Right lobe of liver (tissue), 6 donors: ENCODE data around the gene CLHC1. TPM values are rescaled to one million over a fixed set of nuclear protein-coding genes. Genes with fewer than 3 reads are reported as not detected.

Experiments
- ATAC-seq, 4 donors: fragments of 200-7000 bp; cut with Tn5 transposase; one replicate each; pipeline ENCODE4 v1.9.1; 2020; ENCODE audit warnings: mild to moderate bottlenecking in 4 of 4, moderate library complexity in 4 of 4
- DNase-seq, 3 donors: peaks; one replicate each; pipeline ENCODE4 v3.0.0-alpha.2; 2020
- H3K27ac ChIP-seq, 3 donors: fragments of 200-600 bp; one replicate each; pipeline ENCODE4 v1.8.0; 2022
- H3K27me3 ChIP-seq, 2 donors: fragments of 200-600 bp; one replicate each; pipeline ENCODE4 v1.8.0; 2022
- H3K36me3 ChIP-seq, 4 donors: fragments of 200-600 bp; sonication (generic) in 1 of 4; one replicate each; pipeline versions ENCODE4 v1.5.1 to v1.8.0; 2017 to 2022; ENCODE audit warnings: control low read depth in 1 of 4
- H3K4me1 ChIP-seq, 4 donors: fragments of 200-600 bp; sonication (generic) in 1 of 4; one replicate each; pipeline versions ENCODE4 v1.5.1 to v1.8.0; 2017 to 2022; ENCODE audit warnings: control low read depth in 1 of 4
- H3K4me3 ChIP-seq, 3 donors: fragments of 200-600 bp; one replicate each; pipeline ENCODE4 v1.8.0; 2022
- H3K9me3 ChIP-seq, 4 donors: fragments of 200-600 bp; sonication (generic) in 1 of 4; one replicate each; pipeline versions ENCODE4 v1.5.1 to v1.8.0; 2017 to 2022; ENCODE audit warnings: control low read depth in 1 of 4
- CTCF ChIP-seq, 4 donors: fragments of 200-600 bp in 3 of 4; fragments of 450-650 bp in 1 of 4; IDR thresholded peaks; one replicate each; pipeline versions ENCODE4 v1.5.1 to v1.8.0; 2016 to 2022; ENCODE audit warnings: antibody characterized with exemption in 4 of 4, mild to moderate bottlenecking in 2 of 4
- POLR2A ChIP-seq: fragments of 450-650 bp; IDR thresholded peaks from one replicate; pipeline ENCODE4 v1.6.1; 2017; ENCODE audit warnings: antibody characterized with exemption, mild to moderate bottlenecking
- WGBS: methylation state at CpG from one replicate; pipeline ENCODE4 v1.1.6; 2018; ENCODE audit warnings: low coverage, low lambda C conversion rate; ENCODE audit not compliant: insufficient coverage; ENCODE audit errors: missing lambda C conversion rate; 5-methylcytosine and 5-hydroxymethylcytosine counted together
- intact Hi-C, 2 donors: fragments of 100-400 bp; cut with DNase I; formaldehyde crosslinking; loops; one replicate each; pipeline versions ENCODE4 v1.11.2 to v1.14.1; 2022
- total RNA-seq, 6 experiments: library from RNA; depleted of rRNA in 2 of 6; stranded (reverse); fragments of >200 nt in 2 of 6; fragmentation: NEBNext Ultra II Directional in 3 of 6; extraction: Animal tissue kit (Norgen Biotek cat#: 25700) in 3 of 6; gene quantifications; one replicate each; pipeline versions ENCODE4 v1.1.0 to v1.2.4, GENCODE V29; 2016 to 2023
- donor health status: DM: no; HTN: yes; CAD: no.
- donor health status: DM: no; HTN: no; CAD: no.
- donor health status: DM: no; HTN: no; CAD: no.
- donor health status: DM: no; HTN: yes; CAD: no.
- donor health status: DM: no; HTN: yes; CAD: no.

Gene CLHC1
- total RNA-seq, 6 experiments from 2014 or later = 1.5 to 5.0 (median 3.7) TPM

GRCh38 chr2:55155764-55156281 lies 76.3 kb downstream of the CLHC1 start:
- Histone ChIP-seq H3K4me3 (no peak overlapping the region), H3K9me3 (no peaks in the 10 kb centered on the region), H3K36me3 (no peaks in the 10 kb centered on the region), H3K4me1 (no peaks in the 10 kb centered on the region), H3K27ac (no peak overlapping the region), H3K27me3 (no peaks in the 10 kb centered on the region)
- 55% methylated on average over 1 of the region's 1 CpG for WGBS
- ATAC-seq (no peak), DNase-seq (no peak)
- no peak for TF ChIP-seq CTCF (IDR thresholded peaks at IDR 0.05)
- TF ChIP-seq POLR2A = no peak
- intact Hi-C loops = loop anchor here in 1 of 2 donors (10.0 kb wide), 1 partner anchor 131 kb away; no protein-coding TSS in a partner anchor

- Histone ChIP-seq H3K4me1 (no peaks in the 10 kb centered on the region), H3K36me3 (no peaks in the 10 kb centered on the region), H3K27ac (no peak overlapping the region), H3K9me3 (no peaks in the 10 kb centered on the region), H3K27me3 (no peaks in the 10 kb centered on the region), H3K4me3 (no peak overlapping the region)
- 65% methylated on average over 3 of the region's 4 CpGs for WGBS
- DNase-seq (no peak), ATAC-seq (no peak)
- no peak for TF ChIP-seq CTCF (IDR thresholded peaks at IDR 0.05)
- no peak for TF ChIP-seq POLR2A
- intact Hi-C loops = loop anchor here in 1 of 2 donors (10.0 kb wide), 1 partner anchor 130 kb away; no protein-coding TSS in a partner anchor
These were observed 76.9 kb downstream of the CLHC1 start for GRCh38 chr2:55155206-55155605.

GRCh38 chr2:55154525-55155030 lies 77.5 kb downstream of the CLHC1 start:
- DNase-seq = no peak
- no peak overlapping the region for H3K27ac ChIP-seq
- no peaks in the 10 kb centered on the region for H3K36me3 ChIP-seq
- ATAC-seq = no peak
- 68% methylated on average over 2 of the region's 3 CpGs for WGBS
- H3K4me1 ChIP-seq = no peaks in the 10 kb centered on the region
- intact Hi-C loops = loop anchor here in 1 of 2 donors (10.0 kb wide), 1 partner anchor 130 kb away; no protein-coding TSS in a partner anchor
- H3K4me3 ChIP-seq = no peak overlapping the region
- H3K27me3 ChIP-seq = no peaks in the 10 kb centered on the region
- no peaks in the 10 kb centered on the region for H3K9me3 ChIP-seq
- TF ChIP-seq CTCF (IDR thresholded peaks at IDR 0.05) = no peak
- TF ChIP-seq POLR2A = no peak

GRCh38 chr2:55153584-55154299 lies 78.4 kb downstream of the CLHC1 start:
- Histone ChIP-seq H3K4me3 (no peak overlapping the region), H3K27ac (no peak overlapping the region), H3K4me1 (no peaks in the 10 kb centered on the region), H3K27me3 (no peaks in the 10 kb centered on the region), H3K36me3 (no peaks in the 10 kb centered on the region), H3K9me3 (no peaks in the 10 kb centered on the region)
- ATAC-seq = no peak
- WGBS = 47% methylated on average over 9 of the region's 10 CpGs
- TF ChIP-seq POLR2A (no peak), CTCF (IDR thresholded peaks at IDR 0.05) (no peak)
- DNase-seq = no peak
- intact Hi-C loops = loop anchor here in 1 of 2 donors (10.0 kb wide), 1 partner anchor 129 kb away; no protein-coding TSS in a partner anchor
